GM23338 (cell line): ENCODE results near the gene FOXE3. TPM values are rescaled to one million over a fixed set of nuclear protein-coding genes. Genes with fewer than 3 reads are reported as not detected.

Experiments used
- ATAC-seq: fragments of 200-7000 bp; cut with Tn5 transposase; 3 replicates; pipeline ENCODE4 v1.9.1; 2020
- DNase-seq: peaks from one replicate; pipeline ENCODE4 v3.0.0-alpha.2; 2015; ENCODE audit warnings: low spot score
- H2AFZ ChIP-seq: fragments of 200-600 bp; sonication (generic); 2 replicates; pipeline ENCODE4 v1.8.0; 2016; ENCODE audit warnings: antibody characterized with exemption, mild to moderate bottlenecking, moderate library complexity
- H3F3A ChIP-seq: fragments of 200-600 bp; sonication (generic); replicated peaks from 2 replicates; pipeline ENCODE4 v1.8.0; 2017; ENCODE audit warnings: antibody characterized with exemption, mixed run types, low read depth
- H3K27ac ChIP-seq: fragments of 200-600 bp; sonication (generic); 2 replicates; pipeline ENCODE4 v1.6.1; 2016; ENCODE audit warnings: low read depth
- H3K27me3 ChIP-seq: fragments of 200-600 bp; sonication (generic); 2 replicates; pipeline ENCODE4 v1.8.0; 2016; ENCODE audit warnings: mild to moderate bottlenecking, mixed run types, moderate library complexity; ENCODE audit not compliant: insufficient read depth
- H3K36me3 ChIP-seq: fragments of 200-600 bp; sonication (generic); 2 replicates; pipeline ENCODE4 v1.8.0; 2016; ENCODE audit warnings: mild to moderate bottlenecking; ENCODE audit not compliant: insufficient read depth
- H3K4me1 ChIP-seq: fragments of 200-600 bp; sonication (generic); 2 replicates; pipeline ENCODE4 v1.8.0; 2016; ENCODE audit warnings: mild to moderate bottlenecking, moderate library complexity; ENCODE audit not compliant: insufficient read depth
- H3K4me2 ChIP-seq: fragments of 200-600 bp; sonication (generic); 2 replicates; pipeline ENCODE4 v1.7.1; 2017; ENCODE audit warnings: mixed run types
- H3K4me3 ChIP-seq: fragments of 200-600 bp; sonication (generic); 2 replicates; pipeline ENCODE4 v1.6.1; 2016; ENCODE audit warnings: mixed run types
- H3K79me2 ChIP-seq: fragments of 200-600 bp; sonication (generic); replicated peaks from 2 replicates; pipeline ENCODE4 v1.8.0; 2017; ENCODE audit warnings: mild to moderate bottlenecking; ENCODE audit not compliant: insufficient read depth
- H3K9me2 ChIP-seq: fragments of 200-600 bp; sonication (generic); 2 replicates; pipeline ENCODE4 v1.8.0; 2017; ENCODE audit not compliant: insufficient read depth
- H4K20me1 ChIP-seq: fragments of 200-600 bp; sonication (generic); replicated peaks from 2 replicates; pipeline ENCODE4 v1.8.0; 2017; ENCODE audit warnings: mild to moderate bottlenecking; ENCODE audit not compliant: insufficient read depth
- H3K27ac Mint-ChIP-seq: 2 replicates; pipeline ENCODE4 v1.8.0; 2020; ENCODE audit warnings: inconsistent platforms, mild to moderate bottlenecking, moderate library complexity, mixed read lengths
- H3K27me3 Mint-ChIP-seq: 3 replicates; pipeline ENCODE4 v1.8.0; 2022; ENCODE audit warnings: low read depth, mild to moderate bottlenecking, moderate library complexity, mixed read lengths, inconsistent platforms; ENCODE audit not compliant: insufficient read depth, poor library complexity
- H3K36me3 Mint-ChIP-seq: 3 replicates; pipeline ENCODE4 v1.8.0; 2021; ENCODE audit warnings: low read depth, mild to moderate bottlenecking, inconsistent platforms, moderate library complexity, mixed read lengths
- H3K4me1 Mint-ChIP-seq: 3 replicates; pipeline ENCODE4 v1.8.0; 2020; ENCODE audit warnings: mild to moderate bottlenecking, inconsistent platforms, mixed read lengths
- H3K4me3 Mint-ChIP-seq: 3 replicates; pipeline ENCODE4 v1.8.0; 2021; ENCODE audit warnings: moderate library complexity, mild to moderate bottlenecking, inconsistent platforms, mixed read lengths
- H3K9me3 Mint-ChIP-seq: 3 replicates; pipeline ENCODE4 v1.8.0; 2020; ENCODE audit warnings: moderate library complexity, mild to moderate bottlenecking, inconsistent platforms, mixed read lengths
- CREB1 ChIP-seq: fragments of 250-450 bp; sonication (Bioruptor Pico); IDR thresholded peaks from 2 replicates; pipeline ENCODE4 v1.5.0; 2020; ENCODE audit warnings: low read depth, mild to moderate bottlenecking, moderate library complexity
- CTCF ChIP-seq, 2 experiments: fragments of 200-600 bp in 1 of 2; sonication (generic) in 1 of 2; conservative IDR thresholded peaks; 2 replicates each; pipeline versions ENCODE4 v1.5.1 to v1.6.1; 2016 to 2017; ENCODE audit warnings: antibody characterized with exemption in 2 of 2, low read depth in 2 of 2, mild to moderate bottlenecking in 2 of 2, moderate library complexity in 1 of 2
- EZH2 ChIP-seq: fragments of 200-600 bp; sonication (generic); IDR thresholded peaks from one replicate; pipeline ENCODE4 v1.8.0; 2017; ENCODE audit warnings: antibody characterized with exemption, mild to moderate bottlenecking, low read depth; ENCODE audit not compliant: unreplicated experiment
- EZH2phosphoT487 ChIP-seq: fragments of 200-600 bp; sonication (generic); IDR thresholded peaks from one replicate; pipeline ENCODE4 v1.8.1; 2018; ENCODE audit warnings: antibody characterized with exemption; ENCODE audit not compliant: unreplicated experiment
- JUNB ChIP-seq: IDR thresholded peaks from one replicate; pipeline ENCODE4 v1.6.1; 2016; ENCODE audit warnings: antibody characterized with exemption; ENCODE audit not compliant: unreplicated experiment
- NANOG ChIP-seq: IDR thresholded peaks from 2 replicates; pipeline ENCODE4 v1.6.1; 2016; ENCODE audit warnings: antibody characterized with exemption, borderline replicate concordance
- STAT1 ChIP-seq: IDR thresholded peaks from one replicate; pipeline ENCODE4 v1.6.1; 2016; ENCODE audit warnings: antibody characterized with exemption; ENCODE audit not compliant: unreplicated experiment
- ZNF114 ChIP-seq: fragments of 250-450 bp; sonication (Bioruptor Pico); IDR thresholded peaks from 2 replicates; pipeline ENCODE4 v1.5.0; 2020; ENCODE audit warnings: mild to moderate bottlenecking, moderate library complexity
- ZNF331 ChIP-seq: fragments of 250-450 bp; sonication (Bioruptor Pico); IDR thresholded peaks from 2 replicates; pipeline ENCODE4 v1.5.0; 2020; ENCODE audit warnings: low read depth, mild to moderate bottlenecking, moderate library complexity
- polyA plus RNA-seq: library from polyadenylated mRNA; unstranded; fragments of >200 nt; fragmentation: Nextera tagmentation; extraction: Ambion mirVana; gene quantifications from 2 replicates; pipeline ENCODE4 v1.2.1, GENCODE V29; 2016
- total RNA-seq: library from RNA; depleted of rRNA; stranded (reverse); fragments of >200 nt; shearing (Covaris generic); gene quantifications from 2 replicates; pipeline ENCODE4 v1.2.3, GENCODE V29; 2014
- TF ChIP-seq, protein P1 (sequence below): IDR thresholded peaks from 2 replicates; pipeline ENCODE4 v1.6.1; 2016; ENCODE audit warnings: antibody characterized with exemption
- TF ChIP-seq, protein P2 (sequence below): IDR thresholded peaks from one replicate; pipeline ENCODE4 v1.6.1; 2018; ENCODE audit warnings: antibody characterized with exemption; ENCODE audit not compliant: unreplicated experiment

FOXE3 gene
- total and polyA plus RNA-seq, 2 experiments from 2014 or later = not detected

GRCh38 chr1:47423872-47424271, 7.8 kb downstream of the FOXE3 start (continued):
- TF ChIP-seq JUNB (no peak), ZNF331 (CRISPR knock-in tag) (no peak), CTCF (conservative IDR thresholded peaks at IDR 0.05; ENCODE audit: low read depth in 2 of 2) (no peak), ZNF114 (CRISPR knock-in tag) (no peak), CREB1 (no peak), EZH2 (no peak)
- TF ChIP-seq, protein P1, sequence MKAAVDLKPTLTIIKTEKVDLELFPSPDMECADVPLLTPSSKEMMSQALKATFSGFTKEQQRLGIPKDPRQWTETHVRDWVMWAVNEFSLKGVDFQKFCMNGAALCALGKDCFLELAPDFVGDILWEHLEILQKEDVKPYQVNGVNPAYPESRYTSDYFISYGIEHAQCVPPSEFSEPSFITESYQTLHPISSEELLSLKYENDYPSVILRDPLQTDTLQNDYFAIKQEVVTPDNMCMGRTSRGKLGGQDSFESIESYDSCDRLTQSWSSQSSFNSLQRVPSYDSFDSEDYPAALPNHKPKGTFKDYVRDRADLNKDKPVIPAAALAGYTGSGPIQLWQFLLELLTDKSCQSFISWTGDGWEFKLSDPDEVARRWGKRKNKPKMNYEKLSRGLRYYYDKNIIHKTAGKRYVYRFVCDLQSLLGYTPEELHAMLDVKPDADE = no peak
- TF ChIP-seq, protein P2, sequence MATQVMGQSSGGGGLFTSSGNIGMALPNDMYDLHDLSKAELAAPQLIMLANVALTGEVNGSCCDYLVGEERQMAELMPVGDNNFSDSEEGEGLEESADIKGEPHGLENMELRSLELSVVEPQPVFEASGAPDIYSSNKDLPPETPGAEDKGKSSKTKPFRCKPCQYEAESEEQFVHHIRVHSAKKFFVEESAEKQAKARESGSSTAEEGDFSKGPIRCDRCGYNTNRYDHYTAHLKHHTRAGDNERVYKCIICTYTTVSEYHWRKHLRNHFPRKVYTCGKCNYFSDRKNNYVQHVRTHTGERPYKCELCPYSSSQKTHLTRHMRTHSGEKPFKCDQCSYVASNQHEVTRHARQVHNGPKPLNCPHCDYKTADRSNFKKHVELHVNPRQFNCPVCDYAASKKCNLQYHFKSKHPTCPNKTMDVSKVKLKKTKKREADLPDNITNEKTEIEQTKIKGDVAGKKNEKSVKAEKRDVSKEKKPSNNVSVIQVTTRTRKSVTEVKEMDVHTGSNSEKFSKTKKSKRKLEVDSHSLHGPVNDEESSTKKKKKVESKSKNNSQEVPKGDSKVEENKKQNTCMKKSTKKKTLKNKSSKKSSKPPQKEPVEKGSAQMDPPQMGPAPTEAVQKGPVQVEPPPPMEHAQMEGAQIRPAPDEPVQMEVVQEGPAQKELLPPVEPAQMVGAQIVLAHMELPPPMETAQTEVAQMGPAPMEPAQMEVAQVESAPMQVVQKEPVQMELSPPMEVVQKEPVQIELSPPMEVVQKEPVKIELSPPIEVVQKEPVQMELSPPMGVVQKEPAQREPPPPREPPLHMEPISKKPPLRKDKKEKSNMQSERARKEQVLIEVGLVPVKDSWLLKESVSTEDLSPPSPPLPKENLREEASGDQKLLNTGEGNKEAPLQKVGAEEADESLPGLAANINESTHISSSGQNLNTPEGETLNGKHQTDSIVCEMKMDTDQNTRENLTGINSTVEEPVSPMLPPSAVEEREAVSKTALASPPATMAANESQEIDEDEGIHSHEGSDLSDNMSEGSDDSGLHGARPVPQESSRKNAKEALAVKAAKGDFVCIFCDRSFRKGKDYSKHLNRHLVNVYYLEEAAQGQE = no peak

DNA sequence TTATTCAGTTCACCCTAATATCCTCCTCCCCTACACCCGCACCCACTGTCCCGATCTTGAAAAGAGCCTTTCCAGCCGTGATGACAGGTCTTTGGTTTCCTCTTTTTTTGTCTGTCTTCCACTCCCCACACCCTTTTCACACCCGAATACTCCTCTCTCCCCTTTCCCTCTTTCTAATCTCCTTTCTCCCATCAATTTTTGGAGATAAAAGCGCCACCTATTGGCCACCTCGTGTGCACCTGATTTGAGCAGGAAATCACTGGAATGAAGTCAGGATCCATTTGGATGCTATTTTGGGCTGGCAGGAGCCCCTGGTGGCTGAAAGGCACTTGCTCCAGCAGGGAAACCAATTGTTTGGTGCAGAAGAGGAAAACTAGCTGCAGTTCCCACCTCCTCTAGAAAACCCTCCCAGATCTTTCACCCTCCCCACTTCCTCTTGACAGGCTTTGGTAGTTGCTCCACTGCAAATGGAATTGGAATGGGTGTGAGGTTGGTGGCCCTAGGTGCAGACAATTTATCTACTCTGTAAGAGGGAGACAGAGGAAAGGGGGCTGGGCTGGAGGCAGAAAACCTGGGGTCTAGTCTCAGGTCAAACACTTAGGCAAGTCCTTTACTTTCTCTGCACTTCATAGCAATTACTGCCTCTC, 8.4 kb downstream of the FOXE3 start:
- peaks cover 4% of the 10 kb centered on the region; the same call in 1 of the 2 replicates for H3K4me1 ChIP-seq
- Mint-ChIP-seq H3K27ac (no peak overlapping the region), H3K4me3 (peak overlapping the region; percentile 8; the same call in 2 of the 3 replicates), H3K36me3 (no peaks in the 10 kb centered on the region), H3K27me3 (peaks cover 53% of the 10 kb centered on the region), H3K9me3 (no peaks in the 10 kb centered on the region), H3K4me1 (peaks cover 14% of the 10 kb centered on the region)
- no peaks in the 10 kb centered on the region for H3K36me3 ChIP-seq
- H3K79me2 ChIP-seq = no peaks in the 10 kb centered on the region
- peaks cover 94% of the 10 kb centered on the region for H3K27me3 ChIP-seq
- no peak overlapping the region for H3K27ac ChIP-seq
- no peak overlapping the region for H2AFZ ChIP-seq
- H4K20me1 ChIP-seq = no peaks in the 10 kb centered on the region
- DNase-seq (peak; percentile 95), ATAC-seq (peak; percentile 98)
- H3K4me3 ChIP-seq = no peak overlapping the region
- no peaks in the 10 kb centered on the region for H3F3A ChIP-seq
- no peaks in the 10 kb centered on the region for H3K9me2 ChIP-seq
- no peak overlapping the region for H3K4me2 ChIP-seq
- TF ChIP-seq, protein P2 = no peak
- TF ChIP-seq NANOG (no peak), STAT1 (no peak), EZH2phosphoT487 (no peak)
